Measurements from ENCODE around the gene ZBTB38. TPM values are rescaled to one million over a fixed set of nuclear protein-coding genes. Genes with fewer than 3 reads are reported as not detected.

Gene ZBTB38
- total RNA-seq, 1 experiment from 2014 or later, result 17.0 TPM

DNA sequence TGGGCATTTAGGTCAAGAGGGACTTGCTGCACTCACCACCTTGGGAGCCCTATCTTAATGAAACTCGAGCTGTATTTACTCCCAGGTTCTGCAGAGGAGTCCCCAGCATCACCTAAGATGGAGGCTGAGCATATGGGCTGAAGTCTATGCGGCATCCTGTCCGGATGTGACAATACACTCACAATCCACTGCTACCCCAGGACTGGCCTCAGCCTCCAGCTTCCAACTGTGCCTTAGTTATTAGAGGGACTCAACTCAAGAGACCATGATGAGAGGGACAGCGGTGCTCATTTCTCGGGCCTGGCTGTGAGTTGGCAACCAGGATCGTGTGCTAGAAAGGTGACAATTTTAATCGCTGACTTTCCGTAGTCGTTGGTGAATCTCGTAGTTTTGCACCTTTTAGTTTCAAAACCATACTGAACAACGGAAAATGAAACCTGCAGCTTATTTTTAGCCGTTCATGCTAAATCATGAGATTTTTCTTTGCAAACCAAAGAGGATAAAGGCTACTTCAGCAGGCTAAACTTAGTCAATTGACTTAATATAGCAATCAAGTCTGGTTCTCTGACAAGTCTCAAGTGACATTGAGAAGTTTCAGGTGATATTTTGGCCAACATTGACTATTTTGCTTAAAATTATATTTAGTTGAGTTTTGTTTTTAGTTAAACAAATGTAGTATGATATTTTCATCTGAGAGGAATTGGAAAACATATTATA lies 11.1 kb downstream of the ZBTB38 start:
- H3K27ac ChIP-seq (ENCODE audit: low read length), result no peak overlapping the region
- no peak overlapping the region for H3K4me2 ChIP-seq (ENCODE audit: low read length)
- H3K9me2 ChIP-seq (replicated peaks; ENCODE audit: low read length), result no peaks in the 10 kb centered on the region
- H3K79me2 ChIP-seq (ENCODE audit: low read length), result no peaks in the 10 kb centered on the region
- no TSS peak for BruUV-seq (replicated peaks)
- H3K4me3 ChIP-seq (ENCODE audit: low read length), result no peak overlapping the region
- H3K4me1 ChIP-seq (ENCODE audit: insufficient read depth, low read length), result no peaks in the 10 kb centered on the region
- H2AFZ ChIP-seq (ENCODE audit: low read length), result no peak overlapping the region
- POLR2A ChIA-PET (ENCODE audit: unreplicated experiment), result no interaction called here
- no peak for ATAC-seq
- no peak overlapping the region for H3K9ac ChIP-seq (ENCODE audit: low read length)
- TF ChIP-seq, protein P1, sequence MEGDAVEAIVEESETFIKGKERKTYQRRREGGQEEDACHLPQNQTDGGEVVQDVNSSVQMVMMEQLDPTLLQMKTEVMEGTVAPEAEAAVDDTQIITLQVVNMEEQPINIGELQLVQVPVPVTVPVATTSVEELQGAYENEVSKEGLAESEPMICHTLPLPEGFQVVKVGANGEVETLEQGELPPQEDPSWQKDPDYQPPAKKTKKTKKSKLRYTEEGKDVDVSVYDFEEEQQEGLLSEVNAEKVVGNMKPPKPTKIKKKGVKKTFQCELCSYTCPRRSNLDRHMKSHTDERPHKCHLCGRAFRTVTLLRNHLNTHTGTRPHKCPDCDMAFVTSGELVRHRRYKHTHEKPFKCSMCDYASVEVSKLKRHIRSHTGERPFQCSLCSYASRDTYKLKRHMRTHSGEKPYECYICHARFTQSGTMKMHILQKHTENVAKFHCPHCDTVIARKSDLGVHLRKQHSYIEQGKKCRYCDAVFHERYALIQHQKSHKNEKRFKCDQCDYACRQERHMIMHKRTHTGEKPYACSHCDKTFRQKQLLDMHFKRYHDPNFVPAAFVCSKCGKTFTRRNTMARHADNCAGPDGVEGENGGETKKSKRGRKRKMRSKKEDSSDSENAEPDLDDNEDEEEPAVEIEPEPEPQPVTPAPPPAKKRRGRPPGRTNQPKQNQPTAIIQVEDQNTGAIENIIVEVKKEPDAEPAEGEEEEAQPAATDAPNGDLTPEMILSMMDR (conservative IDR thresholded peaks at IDR 0.05; ENCODE audit: low read depth, low read length), result no peak
- TF ChIP-seq EZH2phosphoT487 (IDR thresholded peaks at IDR 0.05; ENCODE audit: borderline replicate concordance, low read length) (no peak), EZH2 (IDR thresholded peaks at IDR 0.05; ENCODE audit: low read length, unreplicated experiment) (no peak)
- no peaks in the 10 kb centered on the region for H3K9me3 ChIP-seq (ENCODE audit: low read length)
- no peak for DNase-seq
- H3K27me3 ChIP-seq (ENCODE audit: low read length), result no peaks in the 10 kb centered on the region
- CTCF ChIA-PET, result no interaction called here
- no peaks in the 10 kb centered on the region for H3F3A ChIP-seq (ENCODE audit: low read length, unreplicated experiment)
- H4K20me1 ChIP-seq (ENCODE audit: low read length), result no peaks in the 10 kb centered on the region
- intact Hi-C loops (cut with micrococcal nuclease), result no loop called here
- no peaks in the 10 kb centered on the region for H3K36me3 ChIP-seq (ENCODE audit: low read depth, low read length)

DNA sequence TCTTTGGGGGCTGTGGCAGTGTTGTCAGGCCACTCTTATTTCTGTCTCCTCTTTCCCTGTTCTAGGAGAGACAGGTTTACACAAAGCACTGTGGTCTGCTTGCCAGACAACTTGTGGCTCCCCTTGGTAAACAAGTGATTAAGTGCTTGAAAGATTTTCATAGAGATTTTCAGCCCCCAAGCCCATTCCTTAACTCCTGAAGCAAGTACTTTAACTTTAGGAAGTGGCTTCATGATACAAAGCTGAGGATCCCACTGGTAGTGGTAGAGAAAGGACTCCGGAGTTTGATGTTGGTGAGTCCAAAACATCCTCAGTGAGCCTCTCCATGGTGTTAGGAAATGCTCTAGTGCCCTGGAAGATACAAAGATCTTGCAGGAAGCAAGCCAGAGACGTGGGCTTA lies 12.0 kb downstream of the ZBTB38 start:
- no peak overlapping the region for H3K9ac ChIP-seq (ENCODE audit: low read length)
- DNase-seq (no peak), ATAC-seq (no peak)
- intact Hi-C loops (cut with micrococcal nuclease), result no loop called here
- H3K27ac ChIP-seq (ENCODE audit: low read length), result no peak overlapping the region
- H3K36me3 ChIP-seq (ENCODE audit: low read depth, low read length), result no peaks in the 10 kb centered on the region
- no peak overlapping the region for H3K4me3 ChIP-seq (ENCODE audit: low read length)
- H3K27me3 ChIP-seq (ENCODE audit: low read length), result no peaks in the 10 kb centered on the region
- no peaks in the 10 kb centered on the region for H3K9me2 ChIP-seq (replicated peaks; ENCODE audit: low read length)
- no peaks in the 10 kb centered on the region for H3K4me1 ChIP-seq (ENCODE audit: insufficient read depth, low read length)
- H3K9me3 ChIP-seq (ENCODE audit: low read length), result no peaks in the 10 kb centered on the region
- POLR2A ChIA-PET (ENCODE audit: unreplicated experiment), result interaction anchor here (0.6 kb wide), 1 partner anchor 148 kb away, joined by 3 read pairs; the partner anchor contains the start of gene PXYLP1
- no peaks in the 10 kb centered on the region for H3K79me2 ChIP-seq (ENCODE audit: low read length)
- H2AFZ ChIP-seq (ENCODE audit: low read length), result no peak overlapping the region
- no peaks in the 10 kb centered on the region for H3F3A ChIP-seq (ENCODE audit: low read length, unreplicated experiment)
- no peaks in the 10 kb centered on the region for H4K20me1 ChIP-seq (ENCODE audit: low read length)
- no peak overlapping the region for H3K4me2 ChIP-seq (ENCODE audit: low read length)
- TF ChIP-seq EZH2phosphoT487 (IDR thresholded peaks at IDR 0.05; ENCODE audit: borderline replicate concordance, low read length) (no peak), EZH2 (IDR thresholded peaks at IDR 0.05; ENCODE audit: low read length, unreplicated experiment) (no peak)
- TF ChIP-seq, protein P1 (conservative IDR thresholded peaks at IDR 0.05; ENCODE audit: low read depth, low read length), result no peak
- CTCF ChIA-PET, result no interaction called here
- no TSS peak for BruUV-seq (replicated peaks)

DNA sequence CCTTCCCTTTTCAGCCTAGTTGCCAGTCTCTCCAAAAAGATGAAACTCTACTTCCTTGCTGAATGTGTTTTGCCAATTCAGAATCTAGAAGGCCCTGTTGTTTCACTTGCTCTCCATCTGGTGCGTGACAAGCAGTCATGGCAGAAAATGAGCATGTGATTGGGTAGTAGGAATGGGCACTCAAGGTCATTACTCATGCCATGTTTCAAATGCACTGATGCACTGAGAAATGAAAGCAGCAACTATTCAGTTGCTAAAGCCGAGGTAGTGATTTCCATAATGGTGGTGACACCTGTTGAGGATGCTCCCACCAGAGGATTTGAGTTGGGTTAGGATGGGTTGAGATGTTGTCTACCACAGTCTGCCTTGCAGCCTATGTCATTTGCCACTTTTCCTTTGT lies 12.7 kb downstream of the ZBTB38 start:
- intact Hi-C loops (cut with micrococcal nuclease), result no loop called here
- DNase-seq (no peak), ATAC-seq (no peak)
- POLR2A ChIA-PET (ENCODE audit: unreplicated experiment), result no interaction called here
- BruUV-seq (replicated peaks), result no TSS peak
- no peak overlapping the region for H3K27ac ChIP-seq (ENCODE audit: low read length)
- H3K4me2 ChIP-seq (ENCODE audit: low read length), result no peak overlapping the region
- no peaks in the 10 kb centered on the region for H3K9me2 ChIP-seq (replicated peaks; ENCODE audit: low read length)
- H3K9me3 ChIP-seq (ENCODE audit: low read length), result no peaks in the 10 kb centered on the region
- H3K4me3 ChIP-seq (ENCODE audit: low read length), result no peak overlapping the region
- no peaks in the 10 kb centered on the region for H3K79me2 ChIP-seq (ENCODE audit: low read length)
- H3K36me3 ChIP-seq (ENCODE audit: low read depth, low read length), result no peaks in the 10 kb centered on the region
- H4K20me1 ChIP-seq (ENCODE audit: low read length), result no peaks in the 10 kb centered on the region
- CTCF ChIA-PET, result no interaction called here
- no peaks in the 10 kb centered on the region for H3K27me3 ChIP-seq (ENCODE audit: low read length)
- H3F3A ChIP-seq (ENCODE audit: low read length, unreplicated experiment), result no peaks in the 10 kb centered on the region
- TF ChIP-seq, protein P1 (conservative IDR thresholded peaks at IDR 0.05; ENCODE audit: low read depth, low read length), result no peak
- TF ChIP-seq EZH2 (IDR thresholded peaks at IDR 0.05; ENCODE audit: low read length, unreplicated experiment) (no peak), EZH2phosphoT487 (IDR thresholded peaks at IDR 0.05; ENCODE audit: borderline replicate concordance, low read length) (no peak)
- no peak overlapping the region for H2AFZ ChIP-seq (ENCODE audit: low read length)
- no peaks in the 10 kb centered on the region for H3K4me1 ChIP-seq (ENCODE audit: insufficient read depth, low read length)
- H3K9ac ChIP-seq (ENCODE audit: low read length), result no peak overlapping the region
